Fibroblast of lung (primary cell): ENCODE results near the gene TARP.

Experiments
- DNase-seq, 2 donors: peaks; one replicate each; pipeline versions ENCODE4 v3.0.0 to v3.0.0-alpha.2; 2010; ENCODE audit warnings: low read depth in 2 of 2
- H2AFZ ChIP-seq: 2 replicates; pipeline ENCODE4 v1.5.1; 2012; ENCODE audit warnings: low read length, control low read depth, inconsistent platforms
- H3K27ac ChIP-seq: 2 replicates; pipeline ENCODE4 v1.5.1; 2011; ENCODE audit warnings: low read length, control low read depth; ENCODE audit not compliant: insufficient read depth
- H3K27me3 ChIP-seq: 2 replicates; pipeline ENCODE4 v1.5.1; 2011; ENCODE audit warnings: mild to moderate bottlenecking, low read length; ENCODE audit not compliant: control insufficient read depth, insufficient read depth
- H3K36me3 ChIP-seq: 2 replicates; pipeline ENCODE4 v1.5.1; 2011; ENCODE audit warnings: low read length; ENCODE audit not compliant: control insufficient read depth, insufficient read depth
- H3K4me1 ChIP-seq: 2 replicates; pipeline ENCODE4 v1.5.1; 2011; ENCODE audit warnings: low read length; ENCODE audit not compliant: control insufficient read depth, insufficient read depth; ENCODE audit errors: extremely low read depth
- H3K4me2 ChIP-seq: 2 replicates; pipeline ENCODE4 v1.5.1; 2011; ENCODE audit warnings: low read length, control low read depth; ENCODE audit not compliant: insufficient read depth; ENCODE audit errors: extremely low read depth
- H3K4me3 ChIP-seq, 4 experiments: fragments of 200-600 bp in 1 of 4; sonication (generic) in 1 of 4; replicated peaks in 1 of 4; 2 replicates each; pipeline ENCODE4 v1.5.1; 2011 to 2016; ENCODE audit warnings: low read length in 4 of 4, low read depth in 3 of 4, mild to moderate bottlenecking in 3 of 4, control low read depth in 2 of 4, inconsistent platforms in 1 of 4, mixed read lengths in 1 of 4; ENCODE audit not compliant: insufficient read depth in 1 of 4; ENCODE audit errors: control extremely low read depth in 1 of 4
- H3K79me2 ChIP-seq: 2 replicates; pipeline ENCODE4 v1.5.1; 2012; ENCODE audit warnings: mild to moderate bottlenecking, low read length, inconsistent platforms; ENCODE audit not compliant: control insufficient read depth, insufficient read depth
- H3K9ac ChIP-seq: 2 replicates; pipeline ENCODE4 v1.5.1; 2011; ENCODE audit warnings: mild to moderate bottlenecking, low read length, control low read depth; ENCODE audit not compliant: insufficient read depth
- H3K9me3 ChIP-seq: 2 replicates; pipeline ENCODE4 v1.5.1; 2012; ENCODE audit warnings: low read depth, low read length; ENCODE audit not compliant: control insufficient read depth, insufficient read depth
- H4K20me1 ChIP-seq: 2 replicates; pipeline ENCODE4 v1.5.1; 2011; ENCODE audit warnings: low read length; ENCODE audit not compliant: control insufficient read depth, insufficient read depth; ENCODE audit errors: extremely low read depth
- CTCF ChIP-seq, 2 donors: IDR thresholded peaks in 1 of 2; conservative IDR thresholded peaks in 1 of 2; 1 replicate in 1 of 2; 2 replicates in 1 of 2; pipeline ENCODE4 v1.5.1; 2011 to 2012; ENCODE audit warnings: low read length in 2 of 2, control low read depth in 1 of 2, inconsistent platforms in 1 of 2, low read depth in 1 of 2, mild to moderate bottlenecking in 1 of 2
- EZH2 ChIP-seq: IDR thresholded peaks from 2 replicates; pipeline ENCODE4 v1.5.1; 2012; ENCODE audit warnings: low read length, control low read depth, mild to moderate bottlenecking; ENCODE audit errors: missing control alignments

The TARP gene

DNA sequence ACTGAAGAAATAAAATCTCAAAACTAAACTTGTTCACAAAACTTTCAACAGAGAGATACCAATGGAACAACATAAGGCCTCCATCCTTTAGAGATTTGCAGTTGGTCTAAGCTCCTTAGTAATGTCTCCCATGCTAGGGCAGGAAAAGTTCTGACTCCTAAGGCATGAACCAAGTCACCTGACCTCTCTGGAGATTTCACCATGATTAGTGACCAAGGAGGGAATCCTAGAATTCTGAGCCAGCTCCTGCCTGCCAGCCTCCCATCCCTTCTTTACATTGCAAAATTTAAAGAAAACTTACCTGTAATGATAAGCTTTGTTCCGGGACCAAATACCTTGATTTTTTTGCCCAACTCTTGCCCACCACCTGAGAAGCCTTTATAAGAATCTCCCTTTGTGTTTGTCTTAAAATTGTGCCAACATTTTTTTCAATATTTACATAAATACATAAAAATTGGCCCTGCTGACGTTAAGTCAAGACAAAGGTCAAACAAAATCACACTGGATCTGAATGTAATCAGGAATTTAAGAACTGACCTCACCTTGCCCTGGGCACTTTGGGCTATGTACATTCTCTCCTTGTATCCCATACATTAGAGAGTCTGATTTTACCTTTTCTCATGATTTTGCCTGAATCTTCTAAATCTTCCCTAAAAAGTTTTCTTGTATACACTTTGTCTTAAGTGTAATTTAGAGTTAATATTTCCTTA, at the start of gene TARP:
Gene TARP (minus strand): TSS at position 351 of the 710 bp plus-strand sequence.
- Histone ChIP-seq H3K27ac (no peak within 1 kb of the TSS), H2AFZ (no peak within 1 kb of the TSS), H3K36me3 (no peaks in the 10 kb centered on the region), H3K4me1 (no peaks in the 10 kb centered on the region), H3K4me2 (no peak within 1 kb of the TSS), H4K20me1 (no peaks in the 10 kb centered on the region), H3K9me3 (no peaks in the 10 kb centered on the region), H3K4me3 (no peak within 1 kb of the TSS), H3K27me3 (no peaks in the 10 kb centered on the region), H3K79me2 (no peaks in the 10 kb centered on the region), H3K9ac (no peak within 1 kb of the TSS)
- TF ChIP-seq EZH2, result no peak
- TF ChIP-seq CTCF (conservative IDR thresholded peaks at IDR 0.05 in 1 of 2, IDR thresholded peaks at IDR 0.05 in 1 of 2; ENCODE audit: low read depth in 1 of 2, low read length in 2 of 2), result no peak
- no peak for DNase-seq

DNA sequence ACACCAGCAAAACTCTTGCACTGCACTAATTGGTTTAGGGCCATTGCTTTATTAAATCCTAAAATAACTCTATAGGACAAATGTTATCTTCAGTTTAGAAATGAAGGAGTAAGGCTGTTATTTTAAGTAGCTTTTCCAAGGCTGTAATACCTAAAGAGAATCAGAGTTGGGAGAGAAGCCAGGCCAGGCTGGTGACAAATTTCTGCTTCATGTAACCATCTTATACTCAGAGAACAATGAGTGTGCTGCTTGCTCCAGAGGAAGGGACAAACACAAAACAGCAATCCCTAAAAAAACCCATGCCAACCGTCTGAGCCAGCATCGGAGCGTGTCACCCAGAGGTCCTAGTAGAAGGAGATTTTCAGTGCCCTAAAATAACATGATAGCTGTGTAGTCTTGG, 49.7 kb upstream of the TARP start:
- TF ChIP-seq CTCF (conservative IDR thresholded peaks at IDR 0.05 in 1 of 2, IDR thresholded peaks at IDR 0.05 in 1 of 2; ENCODE audit: low read depth in 1 of 2, low read length in 2 of 2), result no peak
- TF ChIP-seq EZH2, result no peak
- no peaks in the 10 kb centered on the region for H4K20me1 ChIP-seq
- H3K4me1 ChIP-seq, result peaks cover 3% of the 10 kb centered on the region
- H3K4me2 ChIP-seq, result no peak overlapping the region
- H3K36me3 ChIP-seq, result no peaks in the 10 kb centered on the region
- H3K9ac ChIP-seq, result no peak overlapping the region
- H2AFZ ChIP-seq, result no peak overlapping the region
- H3K4me3 ChIP-seq, result no peak overlapping the region
- H3K9me3 ChIP-seq, result no peaks in the 10 kb centered on the region
- DNase-seq, result peak in 1 of 2 donors; percentile 11
- H3K27ac ChIP-seq, result no peak overlapping the region
- no peaks in the 10 kb centered on the region for H3K27me3 ChIP-seq
- no peaks in the 10 kb centered on the region for H3K79me2 ChIP-seq

DNA sequence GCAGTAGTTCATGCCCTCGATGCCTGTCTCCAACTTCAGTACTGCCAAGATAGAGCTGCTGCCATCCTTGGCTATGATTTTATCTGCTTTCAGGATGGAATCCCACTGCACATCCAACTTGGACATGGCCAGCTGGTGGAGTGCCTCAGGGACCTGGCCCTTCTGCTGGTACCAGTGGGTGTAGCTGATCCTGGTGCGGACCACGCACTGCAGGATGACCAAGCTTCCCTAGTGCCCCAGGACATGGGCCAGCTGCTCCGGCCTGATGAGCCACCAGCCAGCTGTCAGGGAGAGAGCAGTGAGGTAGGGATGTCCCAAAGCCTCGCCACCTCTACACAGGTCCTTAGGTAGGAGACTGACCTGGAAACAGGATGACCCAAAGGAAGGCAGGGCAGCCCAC, 49.0 kb upstream of the TARP start:
- Histone ChIP-seq H2AFZ (no peak overlapping the region), H3K27me3 (no peaks in the 10 kb centered on the region), H3K36me3 (no peaks in the 10 kb centered on the region), H3K4me2 (no peak overlapping the region), H3K9me3 (no peaks in the 10 kb centered on the region), H3K9ac (no peak overlapping the region), H3K4me3 (no peak overlapping the region), H4K20me1 (no peaks in the 10 kb centered on the region), H3K79me2 (no peaks in the 10 kb centered on the region), H3K4me1 (peaks cover 3% of the 10 kb centered on the region), H3K27ac (no peak overlapping the region)
- TF ChIP-seq EZH2, result no peak
- no peak for TF ChIP-seq CTCF (conservative IDR thresholded peaks at IDR 0.05 in 1 of 2, IDR thresholded peaks at IDR 0.05 in 1 of 2; ENCODE audit: low read depth in 1 of 2, low read length in 2 of 2)
- no peak for DNase-seq
